K562 (cell line): ENCODE measurements around the gene MACF1.

Experiments used
- ARID1B ChIP-seq: fragments of 450-650 bp; IDR thresholded peaks from 2 replicates; pipeline ENCODE4 v1.6.1; 2016; ENCODE audit warnings: antibody characterized with exemption, mild to moderate bottlenecking, inconsistent platforms
- CCAR2 ChIP-seq: fragments of 200-400 bp; formaldehyde crosslinking; IDR thresholded peaks from 2 replicates; pipeline ENCODE4 v1.6.1; 2017; ENCODE audit warnings: mild to moderate bottlenecking, low read depth, low read length
- EZH2 ChIP-seq: IDR thresholded peaks from 2 replicates; pipeline ENCODE4 v1.6.1; 2012; ENCODE audit warnings: low read depth, mild to moderate bottlenecking, inconsistent platforms, low read length, borderline replicate concordance
- GATA2 ChIP-seq: sonication (generic); formaldehyde crosslinking; IDR thresholded peaks from 2 replicates; pipeline ENCODE4 v1.4.0; 2020; ENCODE audit warnings: mild to moderate bottlenecking, missing genetic modification reagents
- HDAC6 ChIP-seq: IDR thresholded peaks from 2 replicates; pipeline ENCODE4 v1.6.1; 2012; ENCODE audit warnings: low read depth, mild to moderate bottlenecking, control low read depth, inconsistent platforms, low read length, moderate library complexity
- NFIC ChIP-seq: fragments of 450-650 bp; IDR thresholded peaks from 2 replicates; pipeline ENCODE4 v1.6.1; 2017; ENCODE audit warnings: mild to moderate bottlenecking, inconsistent platforms
- SREBF2 ChIP-seq: sonication (generic); formaldehyde crosslinking; IDR thresholded peaks from 2 replicates; pipeline ENCODE4 v1.4.0; 2020; ENCODE audit warnings: mild to moderate bottlenecking, missing genetic modification reagents
- TF ChIP-seq, protein P1 (sequence below), 2 experiments: fragments of 450-650 bp; formaldehyde crosslinking in 1 of 2; IDR thresholded peaks; 2 replicates each; pipeline versions ENCODE4 v1.4.0 to v1.6.1; 2014 to 2020; ENCODE audit warnings: mild to moderate bottlenecking in 2 of 2, borderline replicate concordance in 1 of 2, low read depth in 1 of 2
- TF ChIP-seq, protein P2 (sequence below), 3 experiments: IDR thresholded peaks in 2 of 3; conservative IDR thresholded peaks in 1 of 3; 2 replicates each; pipeline ENCODE4 v1.5.1; 2011 to 2012; ENCODE audit warnings: low read length in 3 of 3, mild to moderate bottlenecking in 3 of 3, control low read depth in 2 of 3, improper control_type of control experiment in 1 of 3, inconsistent platforms in 1 of 3, low read depth in 1 of 3, mixed read lengths in 1 of 3, moderate library complexity in 1 of 3; ENCODE audit not compliant: insufficient read depth in 2 of 3

DNA sequence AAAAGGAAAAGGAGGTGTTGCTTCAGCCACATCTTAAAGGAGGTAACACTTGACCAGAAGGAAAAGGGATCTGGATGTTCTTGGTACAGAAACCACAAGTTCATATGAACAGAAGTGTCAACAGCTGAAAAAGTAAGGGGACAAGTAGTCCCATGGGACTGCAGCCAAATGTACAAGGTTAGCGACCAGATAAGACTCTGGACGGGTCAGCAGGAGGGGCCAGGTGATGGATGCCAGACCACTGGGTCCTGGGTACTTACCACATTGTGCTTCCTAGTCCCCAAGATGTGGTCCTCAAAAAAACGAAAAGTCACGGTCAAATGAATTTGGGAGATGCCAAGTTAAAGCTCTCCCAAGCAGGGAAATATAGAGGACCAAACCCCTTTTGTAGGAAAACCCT lies 270.3 kb downstream of the MACF1 start:
- no peak for TF ChIP-seq GATA2 (CRISPR knock-in tag)
- TF ChIP-seq, protein P1, sequence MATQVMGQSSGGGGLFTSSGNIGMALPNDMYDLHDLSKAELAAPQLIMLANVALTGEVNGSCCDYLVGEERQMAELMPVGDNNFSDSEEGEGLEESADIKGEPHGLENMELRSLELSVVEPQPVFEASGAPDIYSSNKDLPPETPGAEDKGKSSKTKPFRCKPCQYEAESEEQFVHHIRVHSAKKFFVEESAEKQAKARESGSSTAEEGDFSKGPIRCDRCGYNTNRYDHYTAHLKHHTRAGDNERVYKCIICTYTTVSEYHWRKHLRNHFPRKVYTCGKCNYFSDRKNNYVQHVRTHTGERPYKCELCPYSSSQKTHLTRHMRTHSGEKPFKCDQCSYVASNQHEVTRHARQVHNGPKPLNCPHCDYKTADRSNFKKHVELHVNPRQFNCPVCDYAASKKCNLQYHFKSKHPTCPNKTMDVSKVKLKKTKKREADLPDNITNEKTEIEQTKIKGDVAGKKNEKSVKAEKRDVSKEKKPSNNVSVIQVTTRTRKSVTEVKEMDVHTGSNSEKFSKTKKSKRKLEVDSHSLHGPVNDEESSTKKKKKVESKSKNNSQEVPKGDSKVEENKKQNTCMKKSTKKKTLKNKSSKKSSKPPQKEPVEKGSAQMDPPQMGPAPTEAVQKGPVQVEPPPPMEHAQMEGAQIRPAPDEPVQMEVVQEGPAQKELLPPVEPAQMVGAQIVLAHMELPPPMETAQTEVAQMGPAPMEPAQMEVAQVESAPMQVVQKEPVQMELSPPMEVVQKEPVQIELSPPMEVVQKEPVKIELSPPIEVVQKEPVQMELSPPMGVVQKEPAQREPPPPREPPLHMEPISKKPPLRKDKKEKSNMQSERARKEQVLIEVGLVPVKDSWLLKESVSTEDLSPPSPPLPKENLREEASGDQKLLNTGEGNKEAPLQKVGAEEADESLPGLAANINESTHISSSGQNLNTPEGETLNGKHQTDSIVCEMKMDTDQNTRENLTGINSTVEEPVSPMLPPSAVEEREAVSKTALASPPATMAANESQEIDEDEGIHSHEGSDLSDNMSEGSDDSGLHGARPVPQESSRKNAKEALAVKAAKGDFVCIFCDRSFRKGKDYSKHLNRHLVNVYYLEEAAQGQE (IDR thresholded peaks at IDR 0.05; ENCODE audit: borderline replicate concordance): no peak
- TF ChIP-seq, protein P1 (CRISPR knock-in tag; IDR thresholded peaks at IDR 0.05; ENCODE audit: low read depth): no peak
- no peak for TF ChIP-seq ARID1B
- TF ChIP-seq HDAC6: no peak
- TF ChIP-seq EZH2: no peak
- TF ChIP-seq NFIC: no peak
- TF ChIP-seq, protein P2, sequence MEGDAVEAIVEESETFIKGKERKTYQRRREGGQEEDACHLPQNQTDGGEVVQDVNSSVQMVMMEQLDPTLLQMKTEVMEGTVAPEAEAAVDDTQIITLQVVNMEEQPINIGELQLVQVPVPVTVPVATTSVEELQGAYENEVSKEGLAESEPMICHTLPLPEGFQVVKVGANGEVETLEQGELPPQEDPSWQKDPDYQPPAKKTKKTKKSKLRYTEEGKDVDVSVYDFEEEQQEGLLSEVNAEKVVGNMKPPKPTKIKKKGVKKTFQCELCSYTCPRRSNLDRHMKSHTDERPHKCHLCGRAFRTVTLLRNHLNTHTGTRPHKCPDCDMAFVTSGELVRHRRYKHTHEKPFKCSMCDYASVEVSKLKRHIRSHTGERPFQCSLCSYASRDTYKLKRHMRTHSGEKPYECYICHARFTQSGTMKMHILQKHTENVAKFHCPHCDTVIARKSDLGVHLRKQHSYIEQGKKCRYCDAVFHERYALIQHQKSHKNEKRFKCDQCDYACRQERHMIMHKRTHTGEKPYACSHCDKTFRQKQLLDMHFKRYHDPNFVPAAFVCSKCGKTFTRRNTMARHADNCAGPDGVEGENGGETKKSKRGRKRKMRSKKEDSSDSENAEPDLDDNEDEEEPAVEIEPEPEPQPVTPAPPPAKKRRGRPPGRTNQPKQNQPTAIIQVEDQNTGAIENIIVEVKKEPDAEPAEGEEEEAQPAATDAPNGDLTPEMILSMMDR (IDR thresholded peaks at IDR 0.05 in 2 of 3, conservative IDR thresholded peaks at IDR 0.05 in 1 of 3; ENCODE audit: insufficient read depth in 2 of 3, low read depth in 1 of 3, low read length in 3 of 3): no peak
- TF ChIP-seq CCAR2: no peak
- TF ChIP-seq SREBF2 (CRISPR knock-in tag): no peak
